Measurements from ENCODE around the gene C1orf167. TPM values are rescaled to one million over a fixed set of nuclear protein-coding genes. Genes with fewer than 3 reads are reported as not detected.

The C1orf167 gene
- total and polyA plus RNA-seq, 10 of the 15 experiments (the other 5 are each of a cell fraction or from before 2014, with no cell fraction given): 0.17 to 0.31 TPM; not detected in 8

DNA sequence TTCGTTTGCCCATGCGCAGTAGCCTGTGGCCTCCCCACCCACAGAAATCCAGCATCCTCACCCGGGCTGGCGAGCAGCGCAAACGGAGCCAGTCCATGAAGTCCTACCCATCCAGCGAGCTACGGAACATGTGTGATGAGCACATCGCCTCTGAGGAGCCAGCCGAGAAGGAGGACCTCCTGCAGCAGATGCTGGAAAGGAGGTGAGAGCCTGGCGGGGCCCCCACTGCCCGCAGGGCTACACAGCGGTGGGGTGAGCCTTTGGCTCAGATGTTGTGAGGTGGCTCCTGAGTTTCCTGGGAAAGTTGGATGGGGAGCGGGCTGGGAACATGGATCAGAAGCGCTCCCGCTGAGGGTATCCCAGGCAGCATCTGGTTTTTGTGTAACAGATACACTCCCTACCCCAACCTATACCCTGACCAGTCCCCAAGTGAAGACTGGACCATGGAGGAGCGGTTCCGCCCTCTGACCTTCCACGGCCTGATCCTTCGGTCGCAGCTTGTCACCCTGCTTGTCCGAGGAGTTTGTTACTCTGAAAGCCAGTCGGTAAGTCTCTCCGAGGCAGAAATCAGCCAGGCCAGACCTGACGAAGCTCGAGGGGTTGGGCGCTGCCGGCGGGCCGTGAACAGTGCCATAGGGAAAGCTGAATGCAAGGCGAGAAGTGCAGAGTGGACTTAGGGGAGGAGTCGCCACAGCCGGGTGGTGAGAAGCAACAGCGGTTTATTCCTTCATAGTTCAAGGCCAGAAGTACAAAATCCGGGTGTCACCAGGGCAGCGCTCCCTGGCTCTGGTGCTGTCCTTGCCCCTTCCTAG, 75.2 kb downstream of the C1orf167 start (continued):
- TF ChIP-seq, protein P1, sequence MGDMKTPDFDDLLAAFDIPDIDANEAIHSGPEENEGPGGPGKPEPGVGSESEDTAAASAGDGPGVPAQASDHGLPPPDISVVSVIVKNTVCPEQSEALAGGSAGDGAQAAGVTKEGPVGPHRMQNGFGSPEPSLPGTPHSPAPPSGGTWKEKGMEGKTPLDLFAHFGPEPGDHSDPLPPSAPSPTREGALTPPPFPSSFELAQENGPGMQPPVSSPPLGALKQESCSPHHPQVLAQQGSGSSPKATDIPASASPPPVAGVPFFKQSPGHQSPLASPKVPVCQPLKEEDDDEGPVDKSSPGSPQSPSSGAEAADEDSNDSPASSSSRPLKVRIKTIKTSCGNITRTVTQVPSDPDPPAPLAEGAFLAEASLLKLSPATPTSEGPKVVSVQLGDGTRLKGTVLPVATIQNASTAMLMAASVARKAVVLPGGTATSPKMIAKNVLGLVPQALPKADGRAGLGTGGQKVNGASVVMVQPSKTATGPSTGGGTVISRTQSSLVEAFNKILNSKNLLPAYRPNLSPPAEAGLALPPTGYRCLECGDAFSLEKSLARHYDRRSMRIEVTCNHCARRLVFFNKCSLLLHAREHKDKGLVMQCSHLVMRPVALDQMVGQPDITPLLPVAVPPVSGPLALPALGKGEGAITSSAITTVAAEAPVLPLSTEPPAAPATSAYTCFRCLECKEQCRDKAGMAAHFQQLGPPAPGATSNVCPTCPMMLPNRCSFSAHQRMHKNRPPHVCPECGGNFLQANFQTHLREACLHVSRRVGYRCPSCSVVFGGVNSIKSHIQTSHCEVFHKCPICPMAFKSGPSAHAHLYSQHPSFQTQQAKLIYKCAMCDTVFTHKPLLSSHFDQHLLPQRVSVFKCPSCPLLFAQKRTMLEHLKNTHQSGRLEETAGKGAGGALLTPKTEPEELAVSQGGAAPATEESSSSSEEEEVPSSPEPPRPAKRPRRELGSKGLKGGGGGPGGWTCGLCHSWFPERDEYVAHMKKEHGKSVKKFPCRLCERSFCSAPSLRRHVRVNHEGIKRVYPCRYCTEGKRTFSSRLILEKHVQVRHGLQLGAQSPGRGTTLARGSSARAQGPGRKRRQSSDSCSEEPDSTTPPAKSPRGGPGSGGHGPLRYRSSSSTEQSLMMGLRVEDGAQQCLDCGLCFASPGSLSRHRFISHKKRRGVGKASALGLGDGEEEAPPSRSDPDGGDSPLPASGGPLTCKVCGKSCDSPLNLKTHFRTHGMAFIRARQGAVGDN (IDR thresholded peaks at IDR 0.05): no peak
- TF ChIP-seq ZNF622 (IDR thresholded peaks at IDR 0.05): no peak
- TF ChIP-seq, protein P2, sequence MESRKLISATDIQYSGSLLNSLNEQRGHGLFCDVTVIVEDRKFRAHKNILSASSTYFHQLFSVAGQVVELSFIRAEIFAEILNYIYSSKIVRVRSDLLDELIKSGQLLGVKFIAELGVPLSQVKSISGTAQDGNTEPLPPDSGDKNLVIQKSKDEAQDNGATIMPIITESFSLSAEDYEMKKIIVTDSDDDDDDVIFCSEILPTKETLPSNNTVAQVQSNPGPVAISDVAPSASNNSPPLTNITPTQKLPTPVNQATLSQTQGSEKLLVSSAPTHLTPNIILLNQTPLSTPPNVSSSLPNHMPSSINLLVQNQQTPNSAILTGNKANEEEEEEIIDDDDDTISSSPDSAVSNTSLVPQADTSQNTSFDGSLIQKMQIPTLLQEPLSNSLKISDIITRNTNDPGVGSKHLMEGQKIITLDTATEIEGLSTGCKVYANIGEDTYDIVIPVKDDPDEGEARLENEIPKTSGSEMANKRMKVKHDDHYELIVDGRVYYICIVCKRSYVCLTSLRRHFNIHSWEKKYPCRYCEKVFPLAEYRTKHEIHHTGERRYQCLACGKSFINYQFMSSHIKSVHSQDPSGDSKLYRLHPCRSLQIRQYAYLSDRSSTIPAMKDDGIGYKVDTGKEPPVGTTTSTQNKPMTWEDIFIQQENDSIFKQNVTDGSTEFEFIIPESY (IDR thresholded peaks at IDR 0.05): no peak
- TF ChIP-seq, protein P3, sequence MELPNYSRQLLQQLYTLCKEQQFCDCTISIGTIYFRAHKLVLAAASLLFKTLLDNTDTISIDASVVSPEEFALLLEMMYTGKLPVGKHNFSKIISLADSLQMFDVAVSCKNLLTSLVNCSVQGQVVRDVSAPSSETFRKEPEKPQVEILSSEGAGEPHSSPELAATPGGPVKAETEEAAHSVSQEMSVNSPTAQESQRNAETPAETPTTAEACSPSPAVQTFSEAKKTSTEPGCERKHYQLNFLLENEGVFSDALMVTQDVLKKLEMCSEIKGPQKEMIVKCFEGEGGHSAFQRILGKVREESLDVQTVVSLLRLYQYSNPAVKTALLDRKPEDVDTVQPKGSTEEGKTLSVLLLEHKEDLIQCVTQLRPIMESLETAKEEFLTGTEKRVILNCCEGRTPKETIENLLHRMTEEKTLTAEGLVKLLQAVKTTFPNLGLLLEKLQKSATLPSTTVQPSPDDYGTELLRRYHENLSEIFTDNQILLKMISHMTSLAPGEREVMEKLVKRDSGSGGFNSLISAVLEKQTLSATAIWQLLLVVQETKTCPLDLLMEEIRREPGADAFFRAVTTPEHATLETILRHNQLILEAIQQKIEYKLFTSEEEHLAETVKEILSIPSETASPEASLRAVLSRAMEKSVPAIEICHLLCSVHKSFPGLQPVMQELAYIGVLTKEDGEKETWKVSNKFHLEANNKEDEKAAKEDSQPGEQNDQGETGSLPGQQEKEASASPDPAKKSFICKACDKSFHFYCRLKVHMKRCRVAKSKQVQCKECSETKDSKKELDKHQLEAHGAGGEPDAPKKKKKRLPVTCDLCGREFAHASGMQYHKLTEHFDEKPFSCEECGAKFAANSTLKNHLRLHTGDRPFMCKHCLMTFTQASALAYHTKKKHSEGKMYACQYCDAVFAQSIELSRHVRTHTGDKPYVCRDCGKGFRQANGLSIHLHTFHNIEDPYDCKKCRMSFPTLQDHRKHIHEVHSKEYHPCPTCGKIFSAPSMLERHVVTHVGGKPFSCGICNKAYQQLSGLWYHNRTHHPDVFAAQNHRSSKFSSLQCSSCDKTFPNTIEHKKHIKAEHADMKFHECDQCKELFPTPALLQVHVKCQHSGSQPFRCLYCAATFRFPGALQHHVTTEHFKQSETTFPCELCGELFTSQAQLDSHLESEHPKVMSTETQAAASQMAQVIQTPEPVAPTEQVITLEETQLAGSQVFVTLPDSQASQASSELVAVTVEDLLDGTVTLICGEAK (IDR thresholded peaks at IDR 0.05; ENCODE audit: borderline replicate concordance): no peak
